IMR-90 (cell line): ENCODE measurements around the gene SRSF7. TPM values are rescaled to one million over a fixed set of nuclear protein-coding genes. Genes with fewer than 3 reads are reported as not detected.

ENCODE experiments used
- ATAC-seq: fragments of 200-7000 bp; cut with Tn5 transposase; 2 replicates; pipeline ENCODE4 v1.9.1; 2020; ENCODE audit warnings: low read depth, mild to moderate bottlenecking, moderate library complexity
- BruUV-seq: library from RNA; stranded (reverse); fragments of 400-500 nt; replicated peaks from 2 replicates; lab custom pipeline; 2021; lab: Mats Ljungman, UMichigan
- CTCF ChIA-PET: fragments of 300-600 bp; formaldehyde crosslinking; extraction: SDS; loops from one replicate; lab custom pipeline; 2021; ENCODE audit warnings: antibody characterized with exemption; lab: Yijun Ruan, JAX
- POLR2A ChIA-PET: fragments of 300-600 bp; sonication (Branson Sonifier 250); formaldehyde crosslinking; loops from one replicate; lab custom pipeline; 2022; ENCODE audit warnings: antibody characterized with exemption; ENCODE audit not compliant: unreplicated experiment; lab: Charles Lee
- DNase-seq: peaks from one replicate; pipeline ENCODE4 v3.0.0; 2013
- H2AFZ ChIP-seq: replicated peaks from 2 replicates; pipeline ENCODE3; 2013; ENCODE audit warnings: low read length, mild to moderate bottlenecking; ENCODE audit not compliant: poor library complexity
- H2AK5ac ChIP-seq: 2 replicates; pipeline ENCODE4 v1.6.1; 2013; ENCODE audit warnings: low read depth, low read length, inconsistent platforms
- H2AK9ac ChIP-seq: replicated peaks from 2 replicates; pipeline ENCODE3; 2013; ENCODE audit warnings: mild to moderate bottlenecking, low read depth, low read length, moderate library complexity; ENCODE audit not compliant: poor library complexity
- H2BK120ac ChIP-seq: 2 replicates; pipeline ENCODE4 v1.6.1; 2013; ENCODE audit warnings: low read depth, low read length, inconsistent platforms
- H2BK15ac ChIP-seq: 3 replicates; pipeline ENCODE4 v1.6.1; 2013; ENCODE audit warnings: low read depth, low read length, inconsistent platforms
- H2BK20ac ChIP-seq: 2 replicates; pipeline ENCODE4 v1.6.1; 2013; ENCODE audit warnings: low read depth, mild to moderate bottlenecking, inconsistent platforms, low read length, moderate library complexity
- H2BK5ac ChIP-seq: 2 replicates; pipeline ENCODE4 v1.6.1; 2013; ENCODE audit warnings: mild to moderate bottlenecking, low read depth, low read length, inconsistent platforms; ENCODE audit not compliant: poor library complexity, severe bottlenecking
- H3K14ac ChIP-seq: replicated peaks from 2 replicates; pipeline ENCODE4 v1.6.1; 2013; ENCODE audit warnings: low read depth, low read length, inconsistent platforms
- H3K18ac ChIP-seq: 2 replicates; pipeline ENCODE4 v1.6.1; 2013; ENCODE audit warnings: low read depth, low read length, control low read depth
- H3K23ac ChIP-seq: 2 replicates; pipeline ENCODE4 v1.6.1; 2013; ENCODE audit warnings: low read depth, low read length, inconsistent platforms
- H3K27ac ChIP-seq: 2 replicates; pipeline ENCODE4 v1.5.1; 2013; ENCODE audit warnings: mild to moderate bottlenecking, control low read depth, low read length; ENCODE audit not compliant: insufficient read depth
- H3K27me3 ChIP-seq: 2 replicates; pipeline ENCODE4 v1.6.1; 2013; ENCODE audit warnings: low read length; ENCODE audit not compliant: control insufficient read depth, insufficient read depth
- H3K36me3 ChIP-seq: 2 replicates; pipeline ENCODE4 v1.6.1; 2013; ENCODE audit warnings: low read length, mixed read lengths; ENCODE audit not compliant: control insufficient read depth, insufficient read depth
- H3K4ac ChIP-seq: 2 replicates; pipeline ENCODE4 v1.6.1; 2013; ENCODE audit warnings: low read depth, low read length, inconsistent platforms
- H3K4me1 ChIP-seq: 2 replicates; pipeline ENCODE4 v1.6.1; 2013; ENCODE audit warnings: low read length, mixed read lengths; ENCODE audit not compliant: control insufficient read depth, insufficient read depth
- H3K4me2 ChIP-seq: 2 replicates; pipeline ENCODE4 v1.6.1; 2013; ENCODE audit warnings: low read depth, mild to moderate bottlenecking, control low read depth, low read length, moderate library complexity
- H3K4me3 ChIP-seq: 2 replicates; pipeline ENCODE4 v1.5.1; 2013; ENCODE audit warnings: low read depth, mild to moderate bottlenecking, control low read depth, low read length, moderate library complexity; ENCODE audit not compliant: insufficient read depth
- H3K56ac ChIP-seq: 2 replicates; pipeline ENCODE4 v1.6.1; 2013; ENCODE audit warnings: low read length, inconsistent platforms; ENCODE audit not compliant: insufficient read depth; ENCODE audit errors: extremely low read depth
- H3K79me1 ChIP-seq, 2 experiments: 2 replicates each; pipeline ENCODE4 v1.6.1; 2013; ENCODE audit warnings: low read length in 2 of 2, inconsistent platforms in 1 of 2, low read depth in 1 of 2
- H3K9ac ChIP-seq: 2 replicates; pipeline ENCODE4 v1.6.1; 2013; ENCODE audit warnings: low read depth, low read length, control low read depth
- H3K9me1 ChIP-seq: 2 replicates; pipeline ENCODE4 v1.6.1; 2013; ENCODE audit warnings: low read length, inconsistent platforms; ENCODE audit not compliant: insufficient read depth
- H3K9me3 ChIP-seq: 2 replicates; pipeline ENCODE4 v1.6.1; 2013; ENCODE audit warnings: low read length; ENCODE audit not compliant: control insufficient read depth, insufficient read depth
- H4K20me1 ChIP-seq: 2 replicates; pipeline ENCODE4 v1.6.1; 2013; ENCODE audit warnings: low read length, inconsistent platforms; ENCODE audit not compliant: insufficient read depth
- H4K5ac ChIP-seq: 2 replicates; pipeline ENCODE4 v1.6.1; 2013; ENCODE audit warnings: mild to moderate bottlenecking, low read depth, low read length, control low read depth
- H4K8ac ChIP-seq, 2 experiments: 2 replicates each; pipeline ENCODE4 v1.6.1; 2013; ENCODE audit warnings: low read depth in 2 of 2, low read length in 2 of 2, control low read depth in 1 of 2, inconsistent platforms in 1 of 2
- H4K91ac ChIP-seq: 2 replicates; pipeline ENCODE4 v1.6.1; 2013; ENCODE audit warnings: low read depth, low read length, inconsistent platforms; ENCODE audit not compliant: insufficient read depth
- CHD1 ChIP-seq: IDR thresholded peaks from 2 replicates; pipeline ENCODE4 v1.6.1; 2012; ENCODE audit warnings: low read depth, low read length, improper control_type of control experiment
- RCOR1 ChIP-seq: IDR thresholded peaks from 2 replicates; pipeline ENCODE4 v1.6.1; 2012; ENCODE audit warnings: mild to moderate bottlenecking, low read length, improper control_type of control experiment; ENCODE audit not compliant: insufficient replicate concordance
- SMC3 ChIP-seq: fragments of 150-350 bp; IDR thresholded peaks from 2 replicates; pipeline ENCODE4 v1.6.1; 2016; ENCODE audit warnings: low read depth, mild to moderate bottlenecking, antibody characterized with exemption, low read length, moderate library complexity
- WGBS, 2 experiments: methylation state at CpG; one replicate each; pipeline versions ENCODE4 v1.1.5 to v1.1.7; 2013; ENCODE audit warnings: missing lambda C conversion rate in 2 of 2; ENCODE audit not compliant: insufficient read length in 1 of 2; ENCODE audit errors: extremely low coverage in 2 of 2; 5-methylcytosine and 5-hydroxymethylcytosine counted together
- dilution Hi-C: fragments of 300-500 bp; cut with HindIII; formaldehyde crosslinking; loops from one replicate; pipeline ENCODE4 v1.14.3; 2018; ENCODE audit warnings: low sequenced_read_pairs; ENCODE audit not compliant: unreplicated experiment
- in situ Hi-C: fragments of 300-500 bp; cut with MboI; formaldehyde crosslinking; loops from 3 replicates; pipeline ENCODE4 v1.14.3; 2019; ENCODE audit warnings: low sequenced_read_pairs, inconsistent platforms, mixed read lengths
- intact Hi-C: fragments of 100-400 bp; cut with micrococcal nuclease; formaldehyde crosslinking; loops from 2 replicates; pipeline ENCODE4 v1.10.0; 2022
- polyA plus RNA-seq, 3 experiments: library from polyadenylated mRNA; depleted of rRNA; stranded (reverse); fragments of >200 nt; gene quantifications; 2 replicates each; pipeline ENCODE4 v1.2.3, GENCODE V29; 2012; ENCODE audit warnings: low replicate concordance in 1 of 3
- total RNA-seq: library from RNA; depleted of rRNA; stranded (reverse); fragments of >200 nt; gene quantifications from 2 replicates; pipeline ENCODE4 v1.2.3, GENCODE V29; 2012; rRNA removed
- TF ChIP-seq, protein P1 (sequence below): fragments of 150-350 bp; IDR thresholded peaks from 2 replicates; pipeline ENCODE4 v1.6.1; 2017; ENCODE audit warnings: mild to moderate bottlenecking, antibody characterized with exemption, low read length, low read depth
- TF ChIP-seq, protein P2 (sequence below): fragments of 150-350 bp; IDR thresholded peaks from 2 replicates; pipeline ENCODE4 v1.6.1; 2016; ENCODE audit warnings: low read depth, mild to moderate bottlenecking, low read length, moderate library complexity, borderline replicate concordance

Gene SRSF7
- total and polyA plus RNA-seq, 2 of the 4 experiments (the other 2 are of a cell fraction): 148 to 191 TPM

DNA sequence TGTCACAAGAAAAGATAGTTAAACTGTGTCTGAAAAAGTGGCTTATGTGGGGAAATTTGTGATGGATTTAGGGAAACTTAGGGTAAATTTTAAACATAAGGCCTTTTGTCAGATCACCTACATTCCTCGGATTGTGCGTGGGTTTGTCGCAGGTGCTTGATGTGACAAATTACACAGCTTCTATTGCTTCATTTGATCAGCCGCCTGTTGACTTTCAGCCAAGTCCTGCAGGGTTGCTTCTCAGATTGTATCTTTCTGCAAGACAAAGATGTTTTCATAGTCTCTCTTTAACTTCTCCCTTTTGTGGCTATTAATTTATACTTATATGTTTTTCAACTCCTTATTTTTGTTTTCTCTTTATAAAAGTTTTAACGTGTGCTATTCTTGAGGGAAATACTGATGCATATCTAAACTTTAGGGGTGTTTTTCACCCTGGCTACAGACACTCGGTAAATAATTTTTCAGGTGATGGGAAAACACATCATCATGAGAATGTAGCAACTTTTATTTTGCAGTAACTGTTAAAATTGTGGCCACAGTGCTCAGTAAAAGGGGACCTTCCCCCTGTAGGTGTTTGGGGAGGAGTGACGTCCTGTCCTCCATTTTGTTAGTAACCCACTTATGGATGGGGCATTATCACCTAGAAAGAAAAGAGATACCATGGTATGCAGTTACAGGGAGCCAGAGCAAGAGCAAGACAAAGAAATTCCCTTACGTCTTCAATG, 53.9 kb downstream of the SRSF7 start:
- DNase-seq (no peak), ATAC-seq (no peak)

More for the DNA sequence above, 53.9 kb downstream of the SRSF7 start:
- H2BK15ac ChIP-seq: no peak overlapping the region
- H3K4ac ChIP-seq: no peak overlapping the region
- peaks cover 12% of the 10 kb centered on the region for H3K4me1 ChIP-seq
- no peaks in the 10 kb centered on the region for H3K36me3 ChIP-seq
- WGBS, 2 experiments: no CpG with 5 or more reads among the region's 8 CpGs
- no peak overlapping the region for H3K4me2 ChIP-seq
- H3K9me3 ChIP-seq: no peaks in the 10 kb centered on the region
- H2AFZ ChIP-seq: no peak overlapping the region
- H3K79me1 ChIP-seq: peaks cover 4 to 5% of the 10 kb centered on the region in 2 experiments; a peak in 2 of 4 replicates
- H3K4me3 ChIP-seq: no peak overlapping the region
- H2BK120ac ChIP-seq: no peak overlapping the region
- no peak overlapping the region for H3K14ac ChIP-seq
- H2AK5ac ChIP-seq: no peak overlapping the region
- no peak overlapping the region for H3K23ac ChIP-seq
- H4K20me1 ChIP-seq: no peaks in the 10 kb centered on the region
- CTCF ChIA-PET: no interaction called here
- TF ChIP-seq RCOR1 (no peak), CHD1 (no peak), SMC3 (no peak)
- TF ChIP-seq, protein P1, sequence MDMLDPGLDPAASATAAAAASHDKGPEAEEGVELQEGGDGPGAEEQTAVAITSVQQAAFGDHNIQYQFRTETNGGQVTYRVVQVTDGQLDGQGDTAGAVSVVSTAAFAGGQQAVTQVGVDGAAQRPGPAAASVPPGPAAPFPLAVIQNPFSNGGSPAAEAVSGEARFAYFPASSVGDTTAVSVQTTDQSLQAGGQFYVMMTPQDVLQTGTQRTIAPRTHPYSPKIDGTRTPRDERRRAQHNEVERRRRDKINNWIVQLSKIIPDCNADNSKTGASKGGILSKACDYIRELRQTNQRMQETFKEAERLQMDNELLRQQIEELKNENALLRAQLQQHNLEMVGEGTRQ: no peak
- TF ChIP-seq, protein P2, sequence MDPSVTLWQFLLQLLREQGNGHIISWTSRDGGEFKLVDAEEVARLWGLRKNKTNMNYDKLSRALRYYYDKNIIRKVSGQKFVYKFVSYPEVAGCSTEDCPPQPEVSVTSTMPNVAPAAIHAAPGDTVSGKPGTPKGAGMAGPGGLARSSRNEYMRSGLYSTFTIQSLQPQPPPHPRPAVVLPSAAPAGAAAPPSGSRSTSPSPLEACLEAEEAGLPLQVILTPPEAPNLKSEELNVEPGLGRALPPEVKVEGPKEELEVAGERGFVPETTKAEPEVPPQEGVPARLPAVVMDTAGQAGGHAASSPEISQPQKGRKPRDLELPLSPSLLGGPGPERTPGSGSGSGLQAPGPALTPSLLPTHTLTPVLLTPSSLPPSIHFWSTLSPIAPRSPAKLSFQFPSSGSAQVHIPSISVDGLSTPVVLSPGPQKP: no peak
- peaks cover 5% of the 10 kb centered on the region; the same call in 1 of the 2 replicates for H3K9me1 ChIP-seq
- no peak overlapping the region for H4K8ac ChIP-seq
- no peak overlapping the region for H3K27ac ChIP-seq
- dilution Hi-C loops: no loop called here
- BruUV-seq: no TSS peak
- H3K27me3 ChIP-seq: no peaks in the 10 kb centered on the region
- H3K56ac ChIP-seq: no peak overlapping the region
- POLR2A ChIA-PET: no interaction called here
- H3K18ac ChIP-seq: no peak overlapping the region
- no peak overlapping the region for H2AK9ac ChIP-seq
- H2BK5ac ChIP-seq: no peak overlapping the region
- no peak overlapping the region for H4K5ac ChIP-seq
- H4K91ac ChIP-seq: no peak overlapping the region
- no peak overlapping the region for H2BK20ac ChIP-seq
- no peak overlapping the region for H3K9ac ChIP-seq
- in situ Hi-C loops: no loop called here
- intact Hi-C loops: no loop called here

Other genes starting within 250 kb of the SRSF7 start
- 49.2 and 53.1 TPM in 2 replicates for gene HNRNPLL, start 148.4 kb downstream of the SRSF7 start, total RNA-seq
- gene HNRNPLL, start 148.4 kb downstream of the SRSF7 start, polyA plus RNA-seq (2012; rRNA removed): 20.2 and 23.7 TPM in 2 replicates
- 16.4 and 24.2 TPM in 2 replicates for gene GALM, start 85.2 kb downstream of the SRSF7 start, total RNA-seq
- 11.8 and 12.1 TPM in 2 replicates for gene GALM, start 85.2 kb downstream of the SRSF7 start, polyA plus RNA-seq (2012; rRNA removed)
- 7.7 and 10.3 TPM in 2 replicates for gene GEMIN6, start 26.8 kb upstream of the SRSF7 start, total RNA-seq
- gene GEMIN6, start 26.8 kb upstream of the SRSF7 start, polyA plus RNA-seq (2012; rRNA removed): 7.4 and 9.4 TPM in 2 replicates
- 23.9 and 24.4 TPM in 2 replicates for gene DHX57, start 124.6 kb upstream of the SRSF7 start, total RNA-seq
- 8.0 and 9.5 TPM in 2 replicates for gene DHX57, start 124.6 kb upstream of the SRSF7 start, polyA plus RNA-seq (2012; rRNA removed)
- 13.1 and 27.2 TPM in 2 replicates for gene MORN2, start 124.6 kb upstream of the SRSF7 start, total RNA-seq
- gene MORN2, start 124.6 kb upstream of the SRSF7 start, polyA plus RNA-seq (2012; rRNA removed): 15.4 and 16.5 TPM in 2 replicates
- 0.18 and 0.28 TPM in 2 replicates for gene ARHGEF33, start 138.5 kb upstream of the SRSF7 start, total RNA-seq
- gene ARHGEF33, start 138.5 kb upstream of the SRSF7 start, polyA plus RNA-seq (2012; rRNA removed): 0.20 and 0.21 TPM in 2 replicates